Vagina (tissue), 2 donors: ENCODE results near the gene IGFBP2.

Experiments
- POLR2A ChIP-seq, 2 donors: fragments of 450-650 bp; IDR thresholded peaks; one replicate each; pipeline ENCODE4 v1.6.1; 2017; ENCODE audit warnings: antibody characterized with exemption in 2 of 2, mild to moderate bottlenecking in 2 of 2, moderate library complexity in 2 of 2
- TF ChIP-seq, protein P1 (sequence below), 3 experiments: fragments of 450-650 bp in 2 of 3; fragments of 200-600 bp in 1 of 3; sonication (generic) in 1 of 3; IDR thresholded peaks; one replicate each; pipeline ENCODE4 v1.5.1; 2017 to 2019; ENCODE audit warnings: antibody characterized with exemption in 3 of 3, mild to moderate bottlenecking in 2 of 3, moderate library complexity in 2 of 3

DNA sequence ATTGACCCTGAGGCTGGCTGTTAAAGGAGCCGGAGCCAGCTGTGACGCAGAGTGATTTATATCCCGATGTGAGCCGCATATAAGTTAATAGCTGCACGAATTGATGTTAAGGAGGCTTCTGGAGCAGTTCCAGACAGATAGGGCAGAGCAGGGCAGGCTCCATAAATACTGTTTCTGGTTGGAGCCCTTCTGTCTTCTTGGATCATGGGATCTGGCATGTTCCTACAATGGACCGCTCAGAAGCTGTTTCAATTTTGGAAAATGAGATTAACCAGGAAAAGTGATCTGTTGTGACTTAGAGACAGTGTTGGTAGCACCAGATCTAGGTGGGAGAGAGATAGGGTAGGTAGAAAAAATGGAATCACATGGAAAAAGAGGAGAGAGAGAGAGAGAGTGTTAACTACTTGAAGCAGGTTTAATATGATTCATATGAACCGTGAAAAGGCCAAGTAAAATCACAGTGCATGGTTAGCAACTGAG is 66.9 kb downstream of the IGFBP2 start:
- TF ChIP-seq, protein P1, sequence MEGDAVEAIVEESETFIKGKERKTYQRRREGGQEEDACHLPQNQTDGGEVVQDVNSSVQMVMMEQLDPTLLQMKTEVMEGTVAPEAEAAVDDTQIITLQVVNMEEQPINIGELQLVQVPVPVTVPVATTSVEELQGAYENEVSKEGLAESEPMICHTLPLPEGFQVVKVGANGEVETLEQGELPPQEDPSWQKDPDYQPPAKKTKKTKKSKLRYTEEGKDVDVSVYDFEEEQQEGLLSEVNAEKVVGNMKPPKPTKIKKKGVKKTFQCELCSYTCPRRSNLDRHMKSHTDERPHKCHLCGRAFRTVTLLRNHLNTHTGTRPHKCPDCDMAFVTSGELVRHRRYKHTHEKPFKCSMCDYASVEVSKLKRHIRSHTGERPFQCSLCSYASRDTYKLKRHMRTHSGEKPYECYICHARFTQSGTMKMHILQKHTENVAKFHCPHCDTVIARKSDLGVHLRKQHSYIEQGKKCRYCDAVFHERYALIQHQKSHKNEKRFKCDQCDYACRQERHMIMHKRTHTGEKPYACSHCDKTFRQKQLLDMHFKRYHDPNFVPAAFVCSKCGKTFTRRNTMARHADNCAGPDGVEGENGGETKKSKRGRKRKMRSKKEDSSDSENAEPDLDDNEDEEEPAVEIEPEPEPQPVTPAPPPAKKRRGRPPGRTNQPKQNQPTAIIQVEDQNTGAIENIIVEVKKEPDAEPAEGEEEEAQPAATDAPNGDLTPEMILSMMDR (IDR thresholded peaks at IDR 0.05) = no peak
- TF ChIP-seq POLR2A (IDR thresholded peaks at IDR 0.05) = no peak
